ENCODE results near the gene SERGEF. TPM values are rescaled to one million over a fixed set of nuclear protein-coding genes. Genes with fewer than 3 reads are reported as not detected.

Gene SERGEF
- total RNA-seq, 4 donors from 2014 or later, result 62.2 to 116 (median 83.5) TPM

GRCh38 chr11:17791144-17791543 lies 221.7 kb downstream of the SERGEF start:
- H3K27ac ChIP-seq, result no peak overlapping the region
- DNase-seq, result no peak
- H3K36me3 ChIP-seq, result no peaks in the 10 kb centered on the region
- no peaks in the 10 kb centered on the region for H3K9me3 ChIP-seq
- H3K27me3 ChIP-seq, result no peaks in the 10 kb centered on the region
- TF ChIP-seq POLR2A (IDR thresholded peaks at IDR 0.05) (no peak), CTCF (IDR thresholded peaks at IDR 0.05) (no peak)
- intact Hi-C loops (cut with DNase I), result no loop called here
- no peak overlapping the region for H3K4me3 ChIP-seq (replicated peaks in 1 of 3)
- no peaks in the 10 kb centered on the region for H3K4me1 ChIP-seq

- intact Hi-C loops (cut with DNase I), result no loop called here
- 96 to 98% methylated on average over 1 of the region's 1 CpG for WGBS, 2 donors
- DNase-seq, result no peak
- no peak overlapping the region for H3K27ac ChIP-seq
- no peaks in the 10 kb centered on the region for H3K4me1 ChIP-seq
- TF ChIP-seq POLR2A (IDR thresholded peaks at IDR 0.05) (no peak), CTCF (IDR thresholded peaks at IDR 0.05) (no peak)
- no peaks in the 10 kb centered on the region for H3K36me3 ChIP-seq
- H3K9me3 ChIP-seq, result no peaks in the 10 kb centered on the region
- no peaks in the 10 kb centered on the region for H3K27me3 ChIP-seq
- no peak overlapping the region for H3K4me3 ChIP-seq (replicated peaks in 1 of 3)
Observed at GRCh38 chr11:17790453-17790852, 222.4 kb downstream of the SERGEF start.

GRCh38 chr11:17788084-17788483 lies 224.8 kb downstream of the SERGEF start:
- Histone ChIP-seq H3K4me3 (replicated peaks in 1 of 3) (no peak overlapping the region), H3K27ac (no peak overlapping the region), H3K27me3 (no peaks in the 10 kb centered on the region), H3K36me3 (no peaks in the 10 kb centered on the region), H3K4me1 (no peaks in the 10 kb centered on the region), H3K9me3 (no peaks in the 10 kb centered on the region)
- no peak for DNase-seq
- intact Hi-C loops (cut with DNase I), result no loop called here
- no peak for TF ChIP-seq POLR2A (IDR thresholded peaks at IDR 0.05)
- TF ChIP-seq CTCF (IDR thresholded peaks at IDR 0.05), result no peak
- WGBS, 2 donors, result 96 to 97% methylated on average over 5 of the region's 5 CpGs

- intact Hi-C loops (cut with DNase I), result no loop called here
- 88 to 91% methylated on average over 14 of the region's 14 CpGs for WGBS, 2 donors
- H3K27me3 ChIP-seq, result no peaks in the 10 kb centered on the region
Observed at GRCh38 chr11:17786824-17787525, 225.9 kb downstream of the SERGEF start.

More at GRCh38 chr11:17786824-17787525, 225.9 kb downstream of the SERGEF start:
- Histone ChIP-seq H3K9me3 (no peaks in the 10 kb centered on the region), H3K27ac (no peak overlapping the region), H3K36me3 (no peaks in the 10 kb centered on the region), H3K4me1 (no peaks in the 10 kb centered on the region), H3K4me3 (replicated peaks in 1 of 3) (no peak overlapping the region)
- DNase-seq, result no peak
- TF ChIP-seq POLR2A (IDR thresholded peaks at IDR 0.05) (no peak), CTCF (IDR thresholded peaks at IDR 0.05) (no peak)
